Neural cell (in vitro differentiated cells): ENCODE measurements around the gene PACS1.

Experiments
- CTCF ChIP-seq: fragments of 450-650 bp; IDR thresholded peaks from 2 replicates; pipeline ENCODE4 v1.5.1; 2014; ENCODE audit warnings: antibody characterized with exemption, mild to moderate bottlenecking, moderate library complexity; ENCODE audit not compliant: poor library complexity, severe bottlenecking
- POLR2AphosphoS5 ChIP-seq: IDR thresholded peaks from 2 replicates; pipeline ENCODE4 v1.6.1; 2012

- TF ChIP-seq CTCF = no peak
- no peak for TF ChIP-seq POLR2AphosphoS5
Observed at GRCh38 chr11:66239998-66240780, 170.1 kb downstream of the PACS1 start.
